NCI-H2196 (cell line): ENCODE data around the gene OLFML3.
"Not testable (repeated sequence)": the region's sequence is repeated elsewhere in the genome, so short reads cannot be mapped to it uniquely, and the experiment has no call there.

ENCODE experiments used
- DNase-seq: peaks from one replicate; lab custom pipeline; 2025; ENCODE audit not compliant: unreplicated experiment; lab: John Stamatoyannopoulos, UW

The OLFML3 gene

DNA sequence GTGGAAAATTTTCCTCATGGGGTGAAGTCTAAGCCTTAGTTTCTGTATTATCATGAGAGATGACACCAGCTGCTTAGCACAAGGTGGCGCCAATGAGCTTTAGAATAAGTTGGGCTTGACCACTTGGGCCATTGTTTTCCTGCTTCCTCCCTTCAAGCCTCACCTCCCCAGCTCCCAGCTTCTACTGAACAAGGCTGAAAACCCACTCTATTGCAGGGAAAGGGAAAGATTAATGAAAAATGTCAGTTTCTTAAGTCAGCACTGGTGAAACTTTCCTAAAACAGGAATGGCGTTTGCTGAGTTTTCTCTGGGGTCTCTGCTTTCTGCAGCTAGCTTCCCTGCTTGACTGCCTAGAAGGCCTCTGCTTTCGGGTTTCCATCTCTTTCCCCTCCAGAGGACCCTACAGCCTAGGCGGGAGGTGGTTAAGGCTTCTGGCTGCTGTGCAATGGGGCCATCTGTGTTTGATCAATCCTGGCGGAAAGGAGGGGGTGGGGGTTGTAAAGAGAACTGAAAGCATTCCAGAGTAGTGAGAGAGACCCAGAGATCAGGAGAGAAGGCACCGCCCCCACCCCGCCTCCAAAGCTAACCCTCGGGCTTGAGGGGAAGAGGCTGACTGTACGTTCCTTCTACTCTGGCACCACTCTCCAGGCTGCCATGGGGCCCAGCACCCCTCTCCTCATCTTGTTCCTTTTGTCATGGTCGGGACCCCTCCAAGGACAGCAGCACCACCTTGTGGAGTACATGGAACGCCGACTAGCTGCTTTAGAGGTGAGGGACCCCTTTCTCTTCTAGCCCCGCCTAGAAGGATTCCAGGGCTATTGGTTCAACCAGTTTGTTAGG, at the start of gene OLFML3:
Gene OLFML3 (plus strand): TSS at position 612 of the 840 bp plus-strand sequence. CDS start 43 bp downstream, at position 655.
- DNase-seq, result peak; percentile 77

DNA sequence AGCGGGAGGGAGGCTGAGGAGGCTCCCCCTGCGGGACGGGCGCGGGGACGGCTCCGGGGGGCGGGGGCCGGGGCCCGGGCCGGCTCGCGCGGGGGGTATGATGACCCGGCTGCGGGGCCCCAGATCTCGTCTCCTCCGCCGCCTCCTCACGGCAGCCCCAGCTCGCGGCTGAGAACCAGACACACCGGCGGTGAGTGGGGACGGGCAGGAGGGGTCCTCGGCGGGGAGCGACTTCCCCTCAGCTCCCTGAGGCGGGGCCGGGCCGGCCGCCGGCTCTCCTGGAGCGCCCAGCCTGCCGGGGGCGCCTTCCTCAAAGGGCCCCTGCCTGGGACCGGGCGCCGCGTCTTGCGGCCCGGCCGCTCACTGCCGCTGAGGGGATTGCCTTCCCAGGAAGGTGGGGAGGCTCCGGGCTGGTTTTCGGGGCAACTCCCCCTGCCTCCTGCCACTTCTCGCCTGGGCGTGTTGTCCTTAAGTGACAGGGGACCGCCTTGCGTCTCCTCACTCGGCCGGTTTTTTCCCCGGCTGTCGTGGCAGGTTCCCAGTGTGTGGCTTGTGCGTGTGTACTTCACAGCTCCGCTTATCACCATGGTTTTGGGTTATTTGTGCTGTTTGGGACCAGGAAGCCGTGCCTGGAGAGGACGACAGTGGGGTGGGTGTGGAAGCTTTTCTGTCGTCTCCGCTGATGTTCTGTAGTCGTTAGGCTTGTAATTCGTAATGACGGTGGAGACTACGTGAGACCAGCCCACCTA, 49.4 kb upstream of the OLFML3 start:
- DNase-seq, result peak; percentile 41

DNA sequence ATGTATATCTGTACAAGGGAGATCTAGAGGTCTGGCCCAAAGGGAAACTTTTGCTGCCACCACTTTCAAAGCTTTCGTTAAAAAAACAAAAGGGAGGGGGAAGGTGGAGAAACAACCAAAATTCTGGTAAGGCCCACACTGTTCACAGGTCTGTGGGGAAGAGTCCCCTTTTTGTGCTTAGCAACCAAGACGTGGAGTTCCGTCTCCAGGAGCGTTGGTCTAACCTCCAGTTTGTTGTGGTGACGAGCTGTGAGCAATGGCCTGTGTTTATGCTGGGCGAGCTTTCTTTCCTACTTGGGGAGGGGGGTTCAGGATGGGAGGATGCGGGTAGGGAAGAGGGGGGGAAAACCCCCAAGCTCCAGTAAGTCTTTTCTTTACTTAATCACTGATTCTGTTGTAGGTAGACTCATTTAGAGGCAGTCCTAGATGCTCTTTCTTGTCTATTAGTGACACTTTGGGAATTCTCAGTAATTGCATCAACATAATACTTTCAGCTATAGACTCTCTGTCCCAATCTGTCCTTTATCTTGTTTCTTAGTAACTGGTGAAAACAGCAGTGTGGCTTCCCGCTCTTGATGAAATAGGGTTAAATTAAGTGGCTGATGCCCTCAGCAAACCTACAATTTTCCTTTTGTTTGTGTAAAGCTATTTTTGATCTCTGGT, 48.6 kb upstream of the OLFML3 start:
- no peak for DNase-seq

- DNase-seq, result no peak
These were observed 47.8 kb upstream of the OLFML3 start for GRCh38 chr1:113931451-113931851.

GRCh38 chr1:113934006-113934405, 45.3 kb upstream of the OLFML3 start:
- no peak for DNase-seq

DNA sequence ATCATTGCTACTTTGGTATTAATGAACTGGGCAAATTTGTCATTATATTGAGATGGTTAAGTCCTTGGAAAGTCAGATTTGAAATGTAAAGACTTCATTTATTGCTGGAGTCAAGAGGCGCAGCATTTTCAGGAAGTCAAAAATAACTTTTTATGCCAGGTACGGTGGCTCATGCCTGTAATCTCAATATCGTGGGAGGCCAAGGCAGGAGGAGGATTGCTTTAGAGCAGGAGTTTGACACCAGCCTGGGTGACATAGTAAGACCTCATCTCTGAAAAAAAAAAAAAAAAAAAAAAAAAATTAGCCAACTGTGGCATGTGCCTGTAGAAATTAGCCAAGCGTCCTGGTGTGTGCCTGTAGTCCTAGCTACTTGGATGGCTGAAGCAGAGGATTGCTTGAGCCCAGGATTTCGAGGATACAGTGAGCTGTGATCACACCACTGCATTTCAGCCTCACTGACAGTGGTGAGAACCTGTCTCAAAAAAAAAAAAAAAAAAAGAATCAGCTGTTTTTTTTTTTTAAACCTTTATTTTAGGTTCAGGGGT, 44.7 kb upstream of the OLFML3 start:
- DNase-seq, result no peak

DNA sequence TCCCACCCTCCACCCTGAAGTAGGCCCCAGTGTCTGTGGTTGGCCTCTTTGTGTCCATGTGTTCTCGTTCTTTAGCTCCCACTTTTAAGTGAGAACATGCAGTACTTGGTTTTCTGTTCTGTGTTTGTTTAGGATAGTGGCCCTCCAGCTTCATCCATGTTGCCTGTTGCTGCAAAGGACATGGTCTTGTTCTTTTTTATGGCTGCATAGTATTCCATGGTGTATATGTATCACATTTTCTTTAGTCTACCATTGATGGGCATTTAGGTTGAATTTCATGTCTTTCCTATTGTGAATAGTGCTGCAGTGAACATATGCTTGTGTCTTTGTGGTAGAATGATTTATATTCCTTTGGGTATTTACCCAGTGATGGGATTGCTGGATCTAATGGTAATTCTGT, 44.1 kb upstream of the OLFML3 start:
- no peak for DNase-seq

GRCh38 chr1:113935970-113936369, 43.3 kb upstream of the OLFML3 start:
- no peak for DNase-seq

DNA sequence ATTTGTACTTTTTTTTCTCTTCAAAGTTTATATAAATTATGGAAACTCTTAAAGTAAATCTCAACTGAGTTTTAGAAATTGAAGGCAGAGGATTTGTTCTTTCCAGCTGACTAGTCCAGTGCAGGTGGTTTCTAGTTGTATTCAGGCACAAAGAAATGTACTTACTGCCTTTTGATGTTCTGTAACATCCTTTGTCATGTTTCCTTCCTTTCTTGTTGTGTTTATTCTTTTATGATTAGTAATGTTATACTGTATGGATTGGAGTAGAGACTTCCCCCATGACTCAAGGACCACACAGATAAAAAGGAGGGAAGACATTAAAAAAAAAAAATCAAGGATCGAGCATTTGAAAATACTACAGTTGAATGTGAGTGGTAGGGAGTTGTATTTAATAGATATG, 42.1 kb upstream of the OLFML3 start:
- DNase-seq, result no peak

DNA sequence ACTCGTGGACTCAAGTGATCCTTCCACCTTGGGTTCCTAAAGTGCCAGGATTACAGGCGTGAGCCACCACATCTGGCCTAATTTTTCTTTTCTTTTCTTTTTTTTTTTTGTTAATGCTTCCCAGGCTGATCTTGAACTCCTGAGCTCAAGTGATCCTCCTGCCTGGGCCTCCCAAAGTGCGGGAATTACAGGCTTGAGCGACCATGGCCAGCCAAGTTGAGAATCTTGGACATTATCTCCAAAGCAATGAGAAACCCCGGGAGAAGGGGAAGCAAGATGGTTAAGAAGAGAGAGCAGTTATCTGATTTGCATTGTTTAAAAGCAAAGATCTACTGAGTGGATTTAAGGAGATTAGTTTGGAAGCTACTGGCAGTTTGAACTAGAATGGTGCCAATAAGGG, 41.1 kb upstream of the OLFML3 start:
- DNase-seq, result no peak

GRCh38 chr1:113940365-113941244, 38.7 kb upstream of the OLFML3 start:
- no peak for DNase-seq

DNA sequence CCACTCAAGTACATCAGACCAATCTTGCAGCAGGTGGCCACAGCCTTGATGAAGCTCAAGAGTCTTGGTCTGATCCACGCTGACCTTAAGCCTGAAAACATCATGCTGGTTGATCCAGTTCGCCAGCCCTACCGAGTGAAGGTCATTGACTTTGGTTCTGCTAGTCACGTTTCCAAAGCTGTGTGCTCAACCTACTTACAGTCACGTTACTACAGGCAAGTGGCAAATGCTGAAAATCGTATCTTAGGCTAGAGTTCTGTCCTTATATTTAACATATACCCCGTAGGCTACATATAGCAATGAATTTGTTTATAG, 38.1 kb upstream of the OLFML3 start:
- no peak for DNase-seq

DNA sequence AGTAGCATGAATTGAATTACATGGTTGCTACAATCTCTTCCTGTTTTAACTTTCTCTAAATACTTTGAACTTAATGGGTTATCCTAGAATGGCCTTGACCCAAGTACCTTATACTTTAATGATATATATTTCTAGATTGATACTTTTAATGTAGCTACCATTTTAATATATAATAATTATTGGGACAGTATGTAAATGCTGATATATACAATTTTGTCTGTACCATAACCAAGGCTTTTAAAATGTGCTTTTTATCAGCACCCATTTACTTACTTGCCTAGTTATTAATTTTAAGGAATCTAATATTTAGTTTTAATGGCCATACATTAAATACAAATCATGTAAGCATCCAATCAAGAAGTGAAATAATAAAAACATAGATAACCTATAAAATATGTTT, 36.7 kb upstream of the OLFML3 start:
- DNase-seq, result no peak

GRCh38 chr1:113943028-113943811, 36.1 kb upstream of the OLFML3 start:
- no peak for DNase-seq

- no peak for DNase-seq
These were observed 33.9 kb upstream of the OLFML3 start for GRCh38 chr1:113945329-113945728.

- no peak for DNase-seq
These were observed 33.2 kb upstream of the OLFML3 start for GRCh38 chr1:113946112-113946511.

- DNase-seq, result no peak
These were observed 32.4 kb upstream of the OLFML3 start for GRCh38 chr1:113946678-113947387.

GRCh38 chr1:113947388-113948107, 31.7 kb upstream of the OLFML3 start:
- no peak for DNase-seq

DNA sequence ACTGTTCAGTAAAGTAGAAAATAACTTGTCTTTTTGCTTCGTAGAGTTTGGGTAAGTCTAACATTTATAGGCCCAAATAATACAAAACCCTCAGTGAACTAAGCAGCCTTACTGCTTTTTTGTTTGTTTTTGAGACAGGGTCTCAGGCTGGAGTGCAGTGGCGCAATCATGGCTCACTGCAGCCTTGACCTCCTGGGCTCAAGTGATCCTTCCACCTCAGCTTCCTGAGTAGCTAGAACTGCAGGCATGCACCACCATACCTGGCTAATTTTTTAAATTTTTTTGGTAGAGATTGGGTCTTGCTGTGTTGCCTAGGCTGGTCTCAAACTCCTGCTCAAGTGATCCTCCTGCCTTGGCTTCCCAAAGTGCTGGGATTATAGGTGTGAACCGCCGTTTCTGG, 31.1 kb upstream of the OLFML3 start:
- DNase-seq, result not testable (repeated sequence)
